ENCODE results near the gene EML6. TPM values are rescaled to one million over a fixed set of nuclear protein-coding genes. Genes with fewer than 3 reads are reported as not detected.

Gene EML6
- total and polyA plus RNA-seq, 2 of the 13 experiments (the other 11 are each of a cell fraction or from before 2014, with no cell fraction given), result 17.2 to 32.4 TPM

GRCh38 chr2:55019526-55020258 is 296.2 kb downstream of the EML6 start (continued):
- TF ChIP-seq, protein P1, sequence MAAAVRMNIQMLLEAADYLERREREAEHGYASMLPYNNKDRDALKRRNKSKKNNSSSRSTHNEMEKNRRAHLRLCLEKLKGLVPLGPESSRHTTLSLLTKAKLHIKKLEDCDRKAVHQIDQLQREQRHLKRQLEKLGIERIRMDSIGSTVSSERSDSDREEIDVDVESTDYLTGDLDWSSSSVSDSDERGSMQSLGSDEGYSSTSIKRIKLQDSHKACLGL (CRISPR knock-in tag; IDR thresholded peaks at IDR 0.05), result no peak
- no peak for TF ChIP-seq RARG (CRISPR knock-in tag; IDR thresholded peaks at IDR 0.05; ENCODE audit: low read depth)
- TF ChIP-seq ETV6 (CRISPR knock-in tag; conservative IDR thresholded peaks at IDR 0.05), result no peak
- no peak for TF ChIP-seq SMAD9 (CRISPR knock-in tag; IDR thresholded peaks at IDR 0.05)
- no peak for TF ChIP-seq IKZF5 (CRISPR knock-in tag; IDR thresholded peaks at IDR 0.05)
- TF ChIP-seq JUN (CRISPR knock-in tag; IDR thresholded peaks at IDR 0.05), result no peak
- TF ChIP-seq EEA1 (CRISPR knock-in tag; IDR thresholded peaks at IDR 0.05; ENCODE audit: borderline replicate concordance), result no peak

Small RNAs within 50 kb of the gene (small RNA-seq; reads per million reads assigned to genes)
- gene RNU6-433P (ENCODE audit: insufficient read depth in 2 of 3, insufficient read length in 3 of 3, low read depth in 2 of 3, low replicate concordance in 1 of 3) (0 reads per million in 3 experiments), gene RNU7-81P (ENCODE audit: insufficient read depth in 2 of 3, insufficient read length in 3 of 3, low read depth in 2 of 3, low replicate concordance in 1 of 3) (0 reads per million in 3 experiments)
